Cardiac ventricle fibroblast (primary cell): ENCODE results near the gene ATP6V1A. TPM values are rescaled to one million over a fixed set of nuclear protein-coding genes. Genes with fewer than 3 reads are reported as not detected.

Source experiments
- total RNA-seq: library from RNA; depleted of rRNA; stranded (reverse); fragments of >200 nt; gene quantifications from 2 replicates; pipeline ENCODE4 v1.2.3, GENCODE V29; 2015

ATP6V1A gene
- 34.2 and 36.9 TPM in 2 replicates for total RNA-seq

GRCh38 chr3:113746548-113747282, at the start of gene ATP6V1A:
Gene ATP6V1A (plus strand): TSS chr3:113747035. CDS start chr3:113778754, 31,719 bp downstream.

DNA sequence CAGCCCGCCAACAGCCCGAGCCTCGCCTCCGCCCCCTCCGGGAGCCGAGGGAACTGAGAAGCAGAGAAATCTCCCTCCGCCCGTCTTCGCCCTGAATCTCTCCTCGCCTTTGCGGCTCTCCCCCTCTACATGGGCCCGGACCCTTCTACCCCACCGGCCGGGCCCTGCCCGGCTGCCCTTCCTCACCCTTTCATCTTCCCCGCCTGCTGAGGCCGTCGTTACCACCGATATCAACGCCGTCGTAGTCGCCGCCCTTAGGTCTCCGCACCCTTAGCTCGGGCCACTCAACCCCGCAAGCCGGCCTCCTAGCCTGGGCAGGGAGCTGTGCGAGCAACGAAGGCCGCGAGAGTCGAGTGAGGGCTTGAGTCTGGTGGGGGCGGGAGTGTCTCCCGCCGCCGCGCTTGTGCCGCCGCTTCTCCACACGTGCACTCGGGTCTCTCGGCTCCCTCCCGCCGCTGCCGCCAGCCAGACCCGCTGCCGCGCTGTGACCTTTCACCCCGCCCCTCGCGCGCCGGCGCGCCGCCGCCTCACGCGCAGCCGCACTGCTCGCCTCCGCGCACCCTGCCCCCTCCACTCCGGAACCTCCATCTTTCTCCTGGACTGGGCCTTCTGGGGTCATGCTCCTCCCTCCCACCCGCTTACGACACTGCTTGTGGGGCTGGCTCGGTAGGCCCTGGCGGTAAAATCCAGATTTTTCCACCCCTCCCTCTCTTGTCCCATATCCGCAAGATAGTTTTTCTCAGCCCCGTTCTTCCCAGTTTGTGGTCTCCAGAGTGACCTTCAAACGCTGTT, 883 bp upstream of the ATP6V1A start, which contains the start of gene NAA50:
Gene NAA50 (minus strand): TSS at position 494 of the 792 bp plus-strand sequence. CDS start 300 bp downstream, at position 194.

GRCh38 chr3:113838631-113839209, 91.9 kb downstream of the ATP6V1A start, which contains the start of gene GRAMD1C:
Gene GRAMD1C (plus strand): TSS chr3:113838788. CDS start chr3:113838910, 122 bp downstream.

Other genes starting within 250 kb of the ATP6V1A start
- gene SPICE1, start 231.9 kb upstream of the ATP6V1A start, total RNA-seq: 11.6 and 15.0 TPM in 2 replicates
- not detected in 2 replicates for gene SIDT1, start 214.5 kb upstream of the ATP6V1A start, total RNA-seq
- 11.5 and 14.1 TPM in 2 replicates for gene USF3, start 50.4 kb upstream of the ATP6V1A start, total RNA-seq
- 54.5 and 126 TPM in 2 replicates for gene NAA50, start 786 bp upstream of the ATP6V1A start, total RNA-seq
- 1.6 and 1.8 TPM in 2 replicates for gene GRAMD1C, start 91.8 kb downstream of the ATP6V1A start, total RNA-seq
- 0.56 and 1.1 TPM in 2 replicates for gene ZDHHC23, start 201.0 kb downstream of the ATP6V1A start, total RNA-seq